T47D (cell line): ENCODE results near the gene BTBD19.
A peak's percentile ranks its signal among the peaks of the same experiment; 100 is the strongest.
"Not testable (repeated sequence)": the region's sequence is repeated elsewhere in the genome, so short reads cannot be mapped to it uniquely, and the experiment has no call there.

Experiments used
- DNase-seq, 2 experiments: peaks; one replicate each; pipeline versions ENCODE4 v3.0.0 to v3.0.0-alpha.2; 2011 to 2012; ENCODE audit warnings: low read depth in 1 of 2, low spot score in 1 of 2
- JUND ChIP-seq: IDR thresholded peaks from 2 replicates; pipeline ENCODE4 v1.6.1; 2012; ENCODE audit warnings: low read depth
- in situ Hi-C: cut with HindIII; loops from 2 replicates; pipeline ENCODE4 v1.10.0; 2016; ENCODE audit warnings: low sequenced_read_pairs, low pct_unique_long_range_greater_than_20kb

The BTBD19 gene

GRCh38 chr1:44830900-44831304, 22.6 kb downstream of the BTBD19 start:
- DNase-seq = no peak
- in situ Hi-C loops = no loop called here
- TF ChIP-seq JUND = no peak

- in situ Hi-C loops = no loop called here
- DNase-seq = no peak
- TF ChIP-seq JUND = no peak
Observed at GRCh38 chr1:44831516-44831915, 23.2 kb downstream of the BTBD19 start.

GRCh38 chr1:44832056-44832705, 23.9 kb downstream of the BTBD19 start:
- DNase-seq = no peak
- in situ Hi-C loops = no loop called here

GRCh38 chr1:44834328-44834727, 26.0 kb downstream of the BTBD19 start:
- TF ChIP-seq JUND = no peak
- no peak for DNase-seq
- in situ Hi-C loops = no loop called here

More at GRCh38 chr1:44832056-44832705, 23.9 kb downstream of the BTBD19 start:
- TF ChIP-seq JUND = no peak

- no peak for TF ChIP-seq JUND
- DNase-seq = peak; percentile 43 to 69
- in situ Hi-C loops = no loop called here
Observed at GRCh38 chr1:44835738-44836675, 27.7 kb downstream of the BTBD19 start.

GRCh38 chr1:44838294-44838693, 30.0 kb downstream of the BTBD19 start:
- DNase-seq, in situ Hi-C loops: not testable (repeated sequence)

- DNase-seq = no peak
- in situ Hi-C loops = no loop called here
- TF ChIP-seq JUND = no peak
Observed at GRCh38 chr1:44839576-44839975, 31.3 kb downstream of the BTBD19 start.

- DNase-seq = no peak
- TF ChIP-seq JUND = no peak
- in situ Hi-C loops = no loop called here
Observed at GRCh38 chr1:44842486-44842861, 34.2 kb downstream of the BTBD19 start.

GRCh38 chr1:44842862-44843655, 34.7 kb downstream of the BTBD19 start, which contains the start of gene PTCH2:
TSS of gene PTCH2 (minus strand) at chr1:44843253. CDS start at chr1:44842932, 321 bp downstream.
- peak; percentile 45 to 77 for DNase-seq
- in situ Hi-C loops = no loop called here
- TF ChIP-seq JUND = no peak

GRCh38 chr1:44846985-44847384, 38.7 kb downstream of the BTBD19 start:
- no peak for DNase-seq
- in situ Hi-C loops = no loop called here
- TF ChIP-seq JUND = no peak

- in situ Hi-C loops = no loop called here
- DNase-seq = no peak
- no peak for TF ChIP-seq JUND
Observed at GRCh38 chr1:44847845-44848244, 39.5 kb downstream of the BTBD19 start.

- DNase-seq = no peak
- TF ChIP-seq JUND = no peak
- in situ Hi-C loops = no loop called here
Observed at GRCh38 chr1:44848456-44849181, 40.3 kb downstream of the BTBD19 start.
